Measurements from ENCODE around the gene RBM6.
"Not testable (repeated sequence)": the region's sequence is repeated elsewhere in the genome, so short reads cannot be mapped to it uniquely, and the experiment has no call there.

The RBM6 gene

DNA sequence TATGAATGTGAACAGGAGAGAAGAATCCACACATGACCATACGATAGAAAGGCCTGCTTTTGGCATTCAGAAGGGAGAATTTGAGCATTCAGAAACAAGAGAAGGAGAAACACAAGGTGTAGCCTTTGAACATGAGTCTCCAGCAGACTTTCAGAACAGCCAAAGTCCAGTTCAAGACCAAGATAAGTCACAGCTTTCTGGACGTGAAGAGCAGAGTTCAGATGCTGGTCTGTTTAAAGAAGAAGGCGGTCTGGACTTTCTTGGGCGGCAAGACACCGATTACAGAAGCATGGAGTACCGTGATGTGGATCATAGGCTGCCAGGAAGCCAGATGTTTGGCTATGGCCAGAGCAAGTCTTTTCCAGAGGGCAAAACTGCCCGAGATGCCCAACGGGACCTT, 28.4 kb downstream of the RBM6 start:
- DNase-seq = no peak

DNA sequence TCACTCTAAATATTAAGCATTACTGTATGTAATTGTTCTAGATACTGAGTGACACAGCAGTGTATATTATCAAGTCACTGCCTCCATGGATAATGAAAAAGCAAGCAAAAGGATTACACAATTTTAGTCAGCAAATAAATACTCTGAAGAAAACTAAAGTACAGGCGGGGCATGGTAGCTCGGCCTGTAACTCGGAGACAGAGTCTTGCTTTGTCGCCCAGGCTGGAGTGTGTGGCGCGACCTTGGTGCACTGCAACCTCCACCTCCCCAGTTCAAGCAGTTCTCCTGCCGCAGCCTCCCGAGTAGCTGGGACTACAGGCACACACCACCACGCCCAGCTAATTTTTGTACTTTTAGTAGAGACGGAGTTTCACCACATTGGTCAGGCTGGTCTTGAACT, 32.7 kb downstream of the RBM6 start:
- no peak for DNase-seq

GRCh38 chr3:49976942-49977341, 37.0 kb downstream of the RBM6 start:
- DNase-seq = no peak

DNA sequence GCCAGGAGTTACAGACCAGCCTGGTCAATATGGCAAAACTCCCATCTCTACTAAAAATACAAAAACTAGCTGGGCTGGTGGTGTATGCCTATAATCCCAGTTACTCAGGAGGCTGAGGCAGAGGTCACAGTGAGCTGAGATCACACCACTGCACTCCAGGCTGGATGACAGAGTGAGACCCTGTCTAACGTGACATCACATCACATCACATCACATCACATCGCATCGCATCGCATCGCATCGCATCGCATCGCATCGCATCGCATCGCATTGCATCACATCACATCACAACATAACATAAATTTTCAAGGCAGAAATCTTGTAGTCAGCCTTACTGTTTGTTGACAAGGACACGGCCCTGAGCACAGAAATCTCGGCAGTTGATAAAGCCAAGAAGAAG, 44.4 kb downstream of the RBM6 start:
- DNase-seq = no peak

- DNase-seq = no peak
Measured at GRCh38 chr3:49992326-49992725, 52.4 kb downstream of the RBM6 start.

DNA sequence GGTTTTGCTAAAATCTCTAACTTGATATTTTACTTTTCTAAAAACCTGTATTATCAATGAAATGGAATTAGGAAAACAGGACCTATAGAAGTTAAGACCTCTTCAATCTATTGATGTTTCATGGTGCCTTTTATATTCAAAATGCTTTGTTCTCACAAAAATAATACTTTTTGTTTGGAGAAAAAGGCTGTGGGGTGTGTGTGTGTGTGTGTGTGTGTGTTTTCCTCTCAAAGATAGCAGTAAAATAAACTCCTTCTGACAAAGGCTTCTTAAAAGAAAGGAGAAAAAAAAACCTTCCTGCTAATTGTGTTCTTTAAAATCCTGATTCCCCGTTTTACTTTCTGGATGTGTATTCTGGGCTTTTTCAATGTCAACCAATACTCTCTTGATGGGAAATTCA, 54.5 kb downstream of the RBM6 start:
- DNase-seq = no peak

DNA sequence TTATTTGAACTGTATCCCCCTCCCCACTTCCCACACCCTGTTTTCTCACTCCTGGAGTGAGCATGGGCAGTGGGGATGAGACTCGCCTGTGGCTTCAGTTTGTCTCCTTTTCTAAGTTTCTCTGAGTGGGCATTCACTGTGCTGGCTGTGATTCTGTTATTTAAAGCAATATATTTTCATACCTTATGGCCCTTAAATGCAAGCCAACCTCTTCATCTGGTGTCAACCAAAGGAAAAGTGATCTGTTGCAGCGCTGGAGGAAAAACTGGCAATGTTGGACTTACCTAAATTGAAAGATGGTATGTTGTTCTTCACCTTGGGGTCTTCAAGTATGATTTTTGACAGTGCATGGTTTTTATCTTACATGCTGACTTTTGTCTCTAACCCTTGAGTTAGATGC, 56.1 kb downstream of the RBM6 start:
- DNase-seq = no peak

DNA sequence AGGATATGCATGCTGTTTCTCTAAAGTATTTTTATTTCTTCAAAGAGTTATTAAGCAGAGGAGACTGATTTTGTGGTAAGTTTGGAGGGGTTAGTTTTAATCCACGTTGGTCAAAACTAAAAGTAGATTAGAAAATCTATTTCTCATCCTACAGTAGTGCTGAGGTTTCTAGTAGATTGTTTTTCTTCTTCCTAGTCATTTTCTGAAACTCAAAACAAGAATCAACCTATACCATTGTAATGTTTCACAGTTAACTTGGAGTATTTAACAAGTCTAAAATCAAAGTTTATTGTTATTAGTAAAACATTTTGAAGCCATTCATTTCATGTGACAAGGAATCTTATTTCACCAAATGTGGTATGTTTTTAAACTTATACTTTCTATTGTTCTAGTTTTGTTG, 57.9 kb downstream of the RBM6 start:
- DNase-seq = no peak

DNA sequence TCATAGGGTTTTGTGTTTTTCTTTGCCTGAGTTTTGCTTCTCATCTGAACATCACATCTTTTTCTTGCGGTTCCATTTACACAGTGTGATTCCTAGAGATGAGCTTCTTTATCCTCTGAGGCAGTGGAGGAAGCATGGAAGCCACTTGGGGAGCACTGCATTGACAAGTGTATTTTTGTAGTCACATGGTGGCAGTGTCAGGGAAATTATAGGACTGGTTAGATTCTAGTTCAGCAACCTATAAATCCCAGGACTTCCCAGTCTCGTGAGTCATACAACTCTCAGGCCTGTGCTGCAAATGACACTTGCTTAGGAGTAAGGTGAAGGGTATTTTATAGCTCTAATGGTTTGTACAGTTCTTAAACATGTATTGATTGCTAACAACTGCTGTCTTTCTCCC, 58.4 kb downstream of the RBM6 start:
- DNase-seq = no peak

- no peak for DNase-seq
Measured at GRCh38 chr3:50001511-50001910, 61.6 kb downstream of the RBM6 start.

GRCh38 chr3:50003216-50003615, 63.3 kb downstream of the RBM6 start:
- no peak for DNase-seq

DNA sequence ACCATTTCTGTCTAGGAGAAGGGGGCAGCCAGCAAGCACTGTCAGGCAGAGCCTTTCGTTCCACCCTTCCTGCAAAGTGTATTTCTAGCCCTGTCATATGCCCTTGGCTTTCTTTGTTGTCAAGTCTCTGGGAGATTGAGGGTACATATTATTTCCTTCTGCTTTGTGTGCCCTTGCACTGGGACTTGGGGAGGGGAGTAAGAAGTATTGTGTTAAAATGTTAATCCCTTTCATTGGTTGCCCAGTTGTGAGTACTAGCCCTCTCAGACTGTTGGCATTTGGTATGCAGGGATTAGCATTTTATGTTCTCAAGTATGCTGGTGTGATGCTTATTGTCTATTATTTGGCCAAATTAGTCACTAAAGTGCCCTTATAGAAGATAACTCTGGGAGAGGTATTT, 63.9 kb downstream of the RBM6 start:
- DNase-seq = no peak

DNA sequence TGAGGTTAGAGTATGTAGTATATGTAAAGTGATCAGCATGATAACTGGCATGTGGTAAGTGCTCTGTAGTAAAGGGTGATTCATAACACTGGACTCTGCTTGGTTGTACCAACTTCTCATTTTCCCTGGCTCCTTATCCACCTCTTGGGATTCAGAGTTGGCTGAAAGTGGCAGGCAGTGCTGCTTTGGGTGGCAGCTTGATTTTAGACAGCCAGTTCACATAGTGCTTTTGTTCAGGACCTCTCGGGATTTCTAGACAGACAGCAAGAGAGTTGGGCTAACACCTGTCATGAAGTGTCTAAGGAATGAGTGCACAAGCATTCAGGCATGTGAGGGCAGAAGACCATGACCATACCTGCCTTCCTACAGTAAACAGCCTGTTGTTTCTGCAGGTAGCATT, 69.0 kb downstream of the RBM6 start:
- DNase-seq = no peak

GRCh38 chr3:50010959-50011358, 71.0 kb downstream of the RBM6 start:
- no peak for DNase-seq

- no peak for DNase-seq
Measured at GRCh38 chr3:50015918-50016317, 76.0 kb downstream of the RBM6 start.

DNA sequence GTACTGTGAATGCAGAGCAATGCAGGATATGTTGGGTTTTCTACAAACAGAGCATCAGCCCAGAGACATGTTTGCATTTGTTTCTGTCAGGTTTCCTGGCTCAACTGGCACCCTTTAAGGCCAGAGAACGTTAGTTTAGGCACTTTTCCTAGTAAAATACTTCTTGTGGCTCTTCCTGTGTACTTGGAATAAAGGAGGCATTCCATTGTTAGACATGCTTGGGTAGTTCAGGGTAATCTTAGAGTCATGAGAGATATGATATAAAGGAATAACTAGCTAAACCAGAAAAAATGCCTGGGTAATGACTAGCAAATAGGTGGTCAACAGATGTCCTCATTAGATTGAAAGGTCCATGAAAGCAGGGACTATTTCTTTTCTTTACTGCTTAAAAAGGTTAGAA, 88.4 kb downstream of the RBM6 start:
- no peak for DNase-seq

DNA sequence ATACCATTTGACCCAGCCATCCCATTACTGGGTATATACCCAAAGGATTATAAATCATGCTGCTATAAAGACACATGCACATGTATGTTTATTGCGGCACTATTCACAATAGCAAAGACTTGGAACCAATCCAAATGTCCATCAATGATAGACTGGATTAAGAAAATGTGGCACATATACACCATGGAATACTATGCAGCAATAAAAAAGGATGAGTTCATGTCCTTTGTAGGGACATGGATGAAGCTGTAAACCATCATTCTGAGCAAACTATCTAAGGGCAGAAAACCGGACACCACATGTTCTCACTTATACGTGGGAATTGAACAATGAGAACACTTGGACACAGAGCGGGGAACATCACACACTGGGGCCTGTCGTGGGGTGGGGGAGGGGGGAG, 91.3 kb downstream of the RBM6 start:
- DNase-seq = not testable (repeated sequence)

DNA sequence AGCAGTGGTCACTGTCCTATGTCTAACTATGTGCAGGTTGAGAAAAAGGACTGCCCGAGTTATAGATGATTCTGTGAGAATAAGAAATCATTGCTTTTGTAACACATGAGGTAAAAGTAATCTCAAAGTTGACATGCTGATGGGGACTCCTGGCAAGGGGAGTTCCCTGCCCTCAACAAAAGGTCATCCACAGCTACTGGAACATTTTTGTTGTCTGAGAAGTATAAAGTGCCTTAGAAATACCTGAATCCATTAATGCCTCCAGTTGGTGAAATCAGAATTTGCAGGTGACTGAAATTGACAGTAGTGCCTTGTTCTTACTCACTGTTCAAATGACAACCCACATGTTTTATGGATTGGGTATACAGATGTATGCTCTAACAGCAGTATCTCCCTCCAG, 105.0 kb downstream of the RBM6 start:
- DNase-seq = no peak

DNA sequence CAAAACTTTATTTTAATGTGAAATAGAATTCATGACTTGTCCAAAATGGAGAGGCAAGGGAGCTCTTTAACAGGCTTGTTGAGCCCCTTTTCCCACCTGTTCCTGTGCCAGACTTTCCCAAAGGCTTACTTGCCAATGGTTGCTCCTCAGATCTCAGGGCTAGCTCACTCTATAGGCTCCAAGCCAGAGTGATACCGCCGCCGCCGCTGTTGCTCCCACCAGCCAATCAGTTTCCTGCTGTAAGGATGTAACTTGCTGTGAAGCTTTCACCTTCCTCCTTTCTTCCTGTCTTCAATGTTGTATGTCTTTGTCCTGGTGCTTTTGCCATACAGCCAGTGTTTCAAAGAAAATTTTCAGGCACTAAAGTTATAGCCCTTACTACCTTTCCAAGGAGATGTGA, 107.5 kb downstream of the RBM6 start:
- no peak for DNase-seq

GRCh38 chr3:50050361-50050760, 110.4 kb downstream of the RBM6 start:
- no peak for DNase-seq

GRCh38 chr3:50057756-50058155, 117.8 kb downstream of the RBM6 start:
- DNase-seq = no peak

DNA sequence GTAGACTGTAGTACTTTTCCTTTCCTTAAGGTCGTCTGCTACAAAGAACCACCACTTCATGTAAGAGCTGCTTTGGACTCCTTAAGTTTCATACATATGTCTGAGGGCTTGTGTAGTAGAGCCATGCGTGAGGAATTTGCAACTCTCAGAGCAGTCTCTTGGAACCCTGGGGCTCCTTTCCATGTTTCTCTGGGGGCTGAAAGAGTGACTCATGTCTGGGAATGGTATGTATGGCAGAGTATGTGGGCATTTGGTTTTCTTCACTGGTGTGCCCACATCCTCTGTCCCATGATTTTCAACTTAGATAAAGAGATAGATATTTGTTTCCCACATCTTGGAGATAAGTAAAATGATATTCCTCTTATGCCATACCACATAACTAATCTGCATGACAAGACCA, 128.2 kb downstream of the RBM6 start:
- no peak for DNase-seq

GRCh38 chr3:50078091-50078490, 138.1 kb downstream of the RBM6 start:
- DNase-seq = no peak

DNA sequence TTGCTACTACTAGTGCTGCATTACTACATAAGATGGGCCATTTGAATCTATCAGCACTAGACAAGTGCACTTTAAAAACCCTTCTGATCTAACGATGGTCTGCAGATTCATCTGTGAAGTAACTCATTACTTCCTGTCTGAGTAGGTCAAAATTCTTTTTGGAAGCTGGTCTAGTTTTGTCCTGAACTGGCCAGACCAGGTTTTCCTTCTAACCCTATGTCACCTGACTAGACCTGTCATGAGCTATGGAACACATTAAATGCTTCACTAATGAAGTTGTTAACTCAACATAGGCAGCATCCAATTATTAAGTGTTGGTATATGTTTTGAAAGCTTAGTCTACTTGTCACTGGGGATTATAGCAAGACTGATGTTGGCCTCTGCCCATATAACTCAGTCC, 138.7 kb downstream of the RBM6 start:
- no peak for DNase-seq

GRCh38 chr3:50084951-50085350, 145.0 kb downstream of the RBM6 start:
- DNase-seq = not testable (repeated sequence)

Measured in amygdala (tissue), 56 donors.